Ishikawa (cell line): ENCODE measurements around the gene GALNT10.

Source experiments
- CEBPB ChIP-seq: IDR thresholded peaks from 2 replicates; pipeline ENCODE4 v1.6.1; 2012
- CREB1 ChIP-seq: IDR thresholded peaks from 2 replicates; pipeline ENCODE4 v1.6.1; 2012; ENCODE audit warnings: low read depth
- EP300 ChIP-seq: IDR thresholded peaks from 2 replicates; pipeline ENCODE4 v1.6.1; 2012; ENCODE audit warnings: borderline replicate concordance
- TAF1 ChIP-seq: IDR thresholded peaks from 2 replicates; pipeline ENCODE4 v1.6.1; 2012; ENCODE audit warnings: low read depth, mild to moderate bottlenecking
- TCF12 ChIP-seq: IDR thresholded peaks from 2 replicates; pipeline ENCODE4 v1.6.1; 2012; ENCODE audit warnings: low read depth
- YY1 ChIP-seq: IDR thresholded peaks from 2 replicates; pipeline ENCODE4 v1.6.1; 2012; ENCODE audit warnings: low read depth
- TF ChIP-seq, protein P1 (sequence below): IDR thresholded peaks from 2 replicates; pipeline ENCODE4 v1.6.1; 2012; ENCODE audit warnings: low read depth, mild to moderate bottlenecking
- TF ChIP-seq, protein P2 (sequence below): IDR thresholded peaks from 2 replicates; pipeline ENCODE4 v1.6.1; 2012

DNA sequence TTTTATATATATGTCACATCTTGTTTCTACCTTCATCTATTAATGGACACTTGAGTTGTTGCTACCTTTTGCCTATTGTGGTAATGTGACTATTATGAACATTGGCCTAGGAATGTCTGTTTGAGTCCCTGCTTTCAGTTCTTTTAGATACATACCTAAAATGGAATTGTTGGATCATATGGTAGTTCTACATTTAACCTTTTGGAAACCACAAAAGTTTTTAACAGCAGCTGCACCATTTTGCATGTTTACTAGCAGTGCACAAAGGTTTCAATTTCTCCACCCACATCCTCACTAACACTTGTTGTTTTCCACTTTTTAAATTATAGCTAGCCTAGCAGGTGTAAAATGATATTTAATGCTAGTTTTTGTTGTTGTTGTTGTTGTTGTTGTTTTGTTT, 88.4 kb downstream of the GALNT10 start:
- TF ChIP-seq, protein P1, sequence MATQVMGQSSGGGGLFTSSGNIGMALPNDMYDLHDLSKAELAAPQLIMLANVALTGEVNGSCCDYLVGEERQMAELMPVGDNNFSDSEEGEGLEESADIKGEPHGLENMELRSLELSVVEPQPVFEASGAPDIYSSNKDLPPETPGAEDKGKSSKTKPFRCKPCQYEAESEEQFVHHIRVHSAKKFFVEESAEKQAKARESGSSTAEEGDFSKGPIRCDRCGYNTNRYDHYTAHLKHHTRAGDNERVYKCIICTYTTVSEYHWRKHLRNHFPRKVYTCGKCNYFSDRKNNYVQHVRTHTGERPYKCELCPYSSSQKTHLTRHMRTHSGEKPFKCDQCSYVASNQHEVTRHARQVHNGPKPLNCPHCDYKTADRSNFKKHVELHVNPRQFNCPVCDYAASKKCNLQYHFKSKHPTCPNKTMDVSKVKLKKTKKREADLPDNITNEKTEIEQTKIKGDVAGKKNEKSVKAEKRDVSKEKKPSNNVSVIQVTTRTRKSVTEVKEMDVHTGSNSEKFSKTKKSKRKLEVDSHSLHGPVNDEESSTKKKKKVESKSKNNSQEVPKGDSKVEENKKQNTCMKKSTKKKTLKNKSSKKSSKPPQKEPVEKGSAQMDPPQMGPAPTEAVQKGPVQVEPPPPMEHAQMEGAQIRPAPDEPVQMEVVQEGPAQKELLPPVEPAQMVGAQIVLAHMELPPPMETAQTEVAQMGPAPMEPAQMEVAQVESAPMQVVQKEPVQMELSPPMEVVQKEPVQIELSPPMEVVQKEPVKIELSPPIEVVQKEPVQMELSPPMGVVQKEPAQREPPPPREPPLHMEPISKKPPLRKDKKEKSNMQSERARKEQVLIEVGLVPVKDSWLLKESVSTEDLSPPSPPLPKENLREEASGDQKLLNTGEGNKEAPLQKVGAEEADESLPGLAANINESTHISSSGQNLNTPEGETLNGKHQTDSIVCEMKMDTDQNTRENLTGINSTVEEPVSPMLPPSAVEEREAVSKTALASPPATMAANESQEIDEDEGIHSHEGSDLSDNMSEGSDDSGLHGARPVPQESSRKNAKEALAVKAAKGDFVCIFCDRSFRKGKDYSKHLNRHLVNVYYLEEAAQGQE = no peak
- TF ChIP-seq, protein P2, sequence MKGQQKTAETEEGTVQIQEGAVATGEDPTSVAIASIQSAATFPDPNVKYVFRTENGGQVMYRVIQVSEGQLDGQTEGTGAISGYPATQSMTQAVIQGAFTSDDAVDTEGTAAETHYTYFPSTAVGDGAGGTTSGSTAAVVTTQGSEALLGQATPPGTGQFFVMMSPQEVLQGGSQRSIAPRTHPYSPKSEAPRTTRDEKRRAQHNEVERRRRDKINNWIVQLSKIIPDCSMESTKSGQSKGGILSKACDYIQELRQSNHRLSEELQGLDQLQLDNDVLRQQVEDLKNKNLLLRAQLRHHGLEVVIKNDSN = no peak
- no peak for TF ChIP-seq EP300
- no peak for TF ChIP-seq YY1
- TF ChIP-seq CEBPB = no peak
- TF ChIP-seq CREB1 = no peak
- no peak for TF ChIP-seq TAF1
- no peak for TF ChIP-seq TCF12
